Activated CD8-positive, alpha-beta T cell treated with anti-CD3 and anti-CD28 coated beads for 36 hours (primary cell): ENCODE measurements around the gene TADA3. TPM values are rescaled to one million over a fixed set of nuclear protein-coding genes. Genes with fewer than 3 reads are reported as not detected.
A peak's percentile ranks its signal among the peaks of the same experiment; 100 is the strongest.
"Not testable (repeated sequence)": the region's sequence is repeated elsewhere in the genome, so short reads cannot be mapped to it uniquely, and the experiment has no call there.

Experiments
- ATAC-seq: fragments of 200-7000 bp; cut with Tn5 transposase; one replicate; pipeline ENCODE4 v1.10.0; 2021; ENCODE audit warnings: mild to moderate bottlenecking, moderate library complexity
- CTCF ChIA-PET: fragments of 350-600 bp; sonication (Branson Sonifier 250); formaldehyde crosslinking; loops from one replicate; lab custom pipeline; 2021; ENCODE audit warnings: antibody characterized with exemption; lab: Charles Lee
- POLR2A ChIA-PET: fragments of 350-600 bp; sonication (Branson Sonifier 250); formaldehyde crosslinking; loops from one replicate; lab custom pipeline; 2021; ENCODE audit warnings: antibody characterized with exemption; lab: Charles Lee
- DNase-seq: peaks from one replicate; pipeline ENCODE4 v3.0.0-alpha.2; 2020
- H3K27ac Mint-ChIP-seq: one replicate; pipeline ENCODE4 v1.8.0; 2021; ENCODE audit warnings: mild to moderate bottlenecking, mixed read lengths
- H3K27me3 Mint-ChIP-seq: one replicate; pipeline ENCODE4 v1.8.0; 2021; ENCODE audit warnings: mixed read lengths
- H3K36me3 Mint-ChIP-seq: one replicate; pipeline ENCODE4 v1.8.0; 2021; ENCODE audit warnings: low read depth, mixed read lengths
- H3K4me1 Mint-ChIP-seq: one replicate; pipeline ENCODE4 v1.8.0; 2021; ENCODE audit warnings: low read depth, mixed read lengths
- H3K4me3 Mint-ChIP-seq: one replicate; pipeline ENCODE4 v1.8.0; 2021; ENCODE audit warnings: mild to moderate bottlenecking, moderate library complexity, mixed read lengths
- H3K9me3 Mint-ChIP-seq: one replicate; pipeline ENCODE4 v1.8.0; 2021; ENCODE audit warnings: mixed read lengths
- CTCF ChIP-seq: fragments of 200-600 bp; IDR thresholded peaks from one replicate; pipeline ENCODE4 v1.8.0; 2022; ENCODE audit warnings: antibody characterized with exemption, mild to moderate bottlenecking
- intact Hi-C: fragments of 100-400 bp; cut with micrococcal nuclease; formaldehyde crosslinking; loops from one replicate; pipeline ENCODE4 v1.10.0; 2022
- total RNA-seq, 2 experiments: library from RNA; stranded (reverse); gene quantifications; one replicate each; pipeline ENCODE4 v1.2.3, GENCODE V29; 2021

Gene TADA3
- total RNA-seq, 2 experiments from 2014 or later, result 57.5 to 58.3 TPM

- Mint-ChIP-seq H3K4me1 (peaks cover 64% of the 10 kb centered on the region), H3K9me3 (peaks cover 1% of the 10 kb centered on the region), H3K27ac (peak overlapping the region; percentile 97), H3K4me3 (peak overlapping the region; percentile 22), H3K27me3 (no peaks in the 10 kb centered on the region), H3K36me3 (peaks cover 31% of the 10 kb centered on the region)
- ChIA-PET POLR2A (interaction anchor here (1.4 to 2.7 kb wide), 4 partner anchors 9 to 46 kb away, joined by 7 to 16 read pairs (median 8); partner anchors contain the start of gene CAMK1), CTCF (interaction anchor here (3.9 kb wide), 1 partner anchor 52 kb away, joined by 18 read pairs; no protein-coding TSS in a partner anchor)
- ATAC-seq (no peak), DNase-seq (peak; percentile 30)
- no peak for TF ChIP-seq CTCF
- intact Hi-C loops, result no loop called here
Measured at GRCh38 chr3:9779075-9779593, 13.1 kb downstream of the TADA3 start.

GRCh38 chr3:9778143-9779074 is 13.9 kb downstream of the TADA3 start:
- H3K27me3 Mint-ChIP-seq, result no peaks in the 10 kb centered on the region
- ATAC-seq (peak; percentile 82), DNase-seq (peak; percentile 88)
- peaks cover 31% of the 10 kb centered on the region for H3K36me3 Mint-ChIP-seq
- ChIA-PET CTCF (interaction anchor here (1.1 to 3.9 kb wide), 4 partner anchors 12 to 205 kb away, joined by 3 to 18 read pairs (median 8); partner anchors contain the start of gene ARPC4), POLR2A (interaction anchor here (0.8 to 3.3 kb wide), 21 partner anchors 8 to 382 kb away, joined by 3 to 25 read pairs (median 6); partner anchors contain the start of genes ARPC4, BRPF1, CAMK1 and MTMR14)
- peak overlapping the region; percentile 97 for H3K27ac Mint-ChIP-seq
- H3K4me3 Mint-ChIP-seq, result peak overlapping the region; percentile 50
- intact Hi-C loops, result no loop called here
- peaks cover 1% of the 10 kb centered on the region for H3K9me3 Mint-ChIP-seq
- peaks cover 64% of the 10 kb centered on the region for H3K4me1 Mint-ChIP-seq
- TF ChIP-seq CTCF, result no peak

GRCh38 chr3:9777694-9778021 is 14.6 kb downstream of the TADA3 start:
- CTCF ChIA-PET, result interaction anchor here (1.1 to 3.9 kb wide), 5 partner anchors 13 to 205 kb away, joined by 3 to 18 read pairs (median 6); partner anchors contain the start of gene ARPC4
- no peaks in the 10 kb centered on the region for H3K27me3 Mint-ChIP-seq
- H3K36me3 Mint-ChIP-seq, result peaks cover 27% of the 10 kb centered on the region
- intact Hi-C loops, result no loop called here
- DNase-seq (peak; percentile 51), ATAC-seq (peak; percentile 34)
- H3K4me1 Mint-ChIP-seq, result peaks cover 62% of the 10 kb centered on the region
- peak overlapping the region; percentile 36 for H3K4me3 Mint-ChIP-seq
- peak overlapping the region; percentile 97 for H3K27ac Mint-ChIP-seq
- POLR2A ChIA-PET, result interaction anchor here (0.9 to 3.3 kb wide), 19 partner anchors 9 to 381 kb away, joined by 3 to 25 read pairs (median 6); partner anchors contain the start of genes ARPC4, BRPF1, CAMK1 and MTMR14
- peaks cover 1% of the 10 kb centered on the region for H3K9me3 Mint-ChIP-seq
- no peak for TF ChIP-seq CTCF

- Mint-ChIP-seq H3K4me1 (peaks cover 59% of the 10 kb centered on the region), H3K27ac (peak overlapping the region; percentile 97), H3K27me3 (no peaks in the 10 kb centered on the region), H3K36me3 (peaks cover 22% of the 10 kb centered on the region), H3K4me3 (peak overlapping the region; percentile 36), H3K9me3 (peaks cover 1% of the 10 kb centered on the region)
- no peak for ATAC-seq
- CTCF ChIA-PET, result interaction anchor here (2.2 to 3.9 kb wide), 3 partner anchors 14 to 50 kb away, joined by 6 to 18 read pairs (median 9); no protein-coding TSS in a partner anchor
- TF ChIP-seq CTCF, result no peak
- intact Hi-C loops, result no loop called here
- peak; percentile 44 for DNase-seq
- POLR2A ChIA-PET, result interaction anchor here (0.8 to 3.3 kb wide), 18 partner anchors 9 to 128 kb away, joined by 3 to 25 read pairs (median 6); partner anchors contain the start of genes ARPC4, BRPF1, CAMK1 and MTMR14
Measured at GRCh38 chr3:9776896-9777693, 15.2 kb downstream of the TADA3 start.

DNA sequence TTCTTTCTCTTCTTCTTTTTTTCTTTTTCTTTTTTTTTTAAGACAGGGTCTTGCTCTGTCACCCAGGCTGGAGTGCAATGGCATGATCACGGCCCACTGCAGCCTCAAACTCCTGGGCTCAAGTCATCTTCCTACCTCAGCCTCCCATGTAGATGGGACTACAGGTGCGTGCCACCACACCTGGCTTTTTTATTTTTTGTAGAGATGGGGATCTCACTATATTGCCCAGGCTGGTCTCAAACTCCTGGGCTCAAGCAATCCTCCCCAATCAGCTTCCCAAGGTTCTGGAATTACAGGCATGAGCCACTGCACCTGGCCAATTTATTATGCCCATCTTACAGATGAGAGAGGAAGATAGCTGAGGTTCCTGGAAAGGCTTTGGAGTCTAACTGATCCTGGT is 21.3 kb downstream of the TADA3 start:
- not testable (repeated sequence) for H3K9me3 Mint-ChIP-seq, H3K27ac Mint-ChIP-seq
- POLR2A ChIA-PET, result interaction anchor here (0.6 to 3.0 kb wide), 10 partner anchors 9 to 38 kb away, joined by 3 to 16 read pairs (median 6); partner anchors contain the start of genes ARPC4, OGG1 and TADA3

More for the DNA sequence above, 21.3 kb downstream of the TADA3 start:
- Mint-ChIP-seq H3K36me3 (peaks cover 20% of the 10 kb centered on the region), H3K4me1 (peaks cover 36% of the 10 kb centered on the region), H3K4me3 (peak overlapping the region; percentile 82)
- ATAC-seq, H3K27me3 Mint-ChIP-seq, intact Hi-C loops, DNase-seq: not testable (repeated sequence)
- CTCF ChIA-PET, result interaction anchor here (0.7 to 1.0 kb wide), 2 partner anchors 51 to 492 kb away, joined by 3 read pairs; no protein-coding TSS in a partner anchor
